ENCODE measurements around the gene SP6.

SP6 gene

GRCh38 chr17:47879028-47879585 is 28.1 kb upstream of the SP6 start:
- no peak for DNase-seq

GRCh38 chr17:47878203-47879027 is 27.5 kb upstream of the SP6 start:
- DNase-seq, result no peak

- no peak for DNase-seq
These were observed 26.5 kb upstream of the SP6 start for GRCh38 chr17:47877368-47878034.

GRCh38 chr17:47875011-47875985 is 24.3 kb upstream of the SP6 start:
- no peak for DNase-seq

- DNase-seq, result no peak
These were observed 22.5 kb upstream of the SP6 start for GRCh38 chr17:47873200-47874090.

GRCh38 chr17:47872651-47873161 is 21.7 kb upstream of the SP6 start:
- no peak for DNase-seq

- DNase-seq, result peak; percentile 62
These were observed 21.2 kb upstream of the SP6 start for GRCh38 chr17:47872019-47872650.

- no peak for DNase-seq
These were observed 20.1 kb upstream of the SP6 start for GRCh38 chr17:47871048-47871447.

- DNase-seq, result no peak
These were observed 19.1 kb upstream of the SP6 start for GRCh38 chr17:47870056-47870455.

- DNase-seq, result no peak
These were observed 18.2 kb upstream of the SP6 start for GRCh38 chr17:47869114-47869513.

GRCh38 chr17:47867813-47868533 is 17.0 kb upstream of the SP6 start:
- DNase-seq, result no peak

GRCh38 chr17:47866941-47867340 is 16.0 kb upstream of the SP6 start:
- no peak for DNase-seq

GRCh38 chr17:47864791-47865216 is 13.8 kb upstream of the SP6 start:
- DNase-seq, result no peak

GRCh38 chr17:47862621-47863440 is 11.9 kb upstream of the SP6 start:
- no peak for DNase-seq

- DNase-seq, result no peak
These were observed 9.4 kb upstream of the SP6 start for GRCh38 chr17:47860386-47860785.

- no peak for DNase-seq
These were observed 6.8 kb upstream of the SP6 start for GRCh38 chr17:47857551-47858455.

GRCh38 chr17:47856830-47857229 is 5.9 kb upstream of the SP6 start:
- no peak for DNase-seq

GRCh38 chr17:47855737-47856136 is 4.8 kb upstream of the SP6 start:
- no peak for DNase-seq
